SU-DHL-6 (cell line): ENCODE data around the gene SORCS2.

Source experiments
- H2AFZ ChIP-seq: fragments of 200-600 bp; sonication (generic); 2 replicates; pipeline ENCODE4 v1.6.1; 2014; ENCODE audit warnings: low read depth, mild to moderate bottlenecking, moderate library complexity, mixed read lengths, antibody characterized with exemption, low read length; ENCODE audit not compliant: severe bottlenecking
- H3F3A ChIP-seq: fragments of 200-600 bp; shearing (Covaris generic); 2 replicates; pipeline ENCODE4 v1.6.0; 2016; ENCODE audit warnings: antibody characterized with exemption, mild to moderate bottlenecking; ENCODE audit not compliant: insufficient read depth
- H3K27ac ChIP-seq: fragments of 200-600 bp; sonication (generic); 2 replicates; pipeline ENCODE4 v1.5.1; 2016; ENCODE audit warnings: low read depth, mild to moderate bottlenecking, low read length, moderate library complexity, mixed read lengths
- H3K27me3 ChIP-seq: fragments of 200-600 bp; sonication (generic), shearing (Covaris generic); 2 replicates; pipeline ENCODE4 v1.6.0; 2014; ENCODE audit warnings: mild to moderate bottlenecking, low read length
- H3K36me3 ChIP-seq: fragments of 200-600 bp; sonication (generic); 2 replicates; pipeline ENCODE4 v1.6.1; 2014; ENCODE audit warnings: mild to moderate bottlenecking, low read length, mixed read lengths
- H3K4me2 ChIP-seq: fragments of 300-600, 200-600 bp; shearing (Covaris generic), sonication (generic); 2 replicates; pipeline ENCODE4 v1.6.0; 2014; ENCODE audit warnings: low read length, low read depth, mild to moderate bottlenecking; ENCODE audit not compliant: poor library complexity, severe bottlenecking
- H3K4me3 ChIP-seq: fragments of 200-600 bp; sonication (generic); 2 replicates; pipeline ENCODE4 v1.5.1; 2014; ENCODE audit warnings: antibody characterized with exemption, low read length, mild to moderate bottlenecking, mixed read lengths; ENCODE audit not compliant: insufficient read depth, poor library complexity, severe bottlenecking
- H3K79me2 ChIP-seq: fragments of 200-600 bp; sonication (generic); 2 replicates; pipeline ENCODE4 v1.6.1; 2014; ENCODE audit warnings: mild to moderate bottlenecking, low read length, moderate library complexity; ENCODE audit not compliant: insufficient read depth
- H3K9ac ChIP-seq: fragments of 200-600 bp; sonication (generic); 2 replicates; pipeline ENCODE4 v1.7.0; 2014; ENCODE audit warnings: mild to moderate bottlenecking, low read length
- H3K9me2 ChIP-seq: fragments of 200-600 bp; sonication (generic); replicated peaks from 2 replicates; pipeline ENCODE4 v1.6.1; 2014; ENCODE audit warnings: low read length; ENCODE audit not compliant: insufficient read depth
- H3K9me3 ChIP-seq: fragments of 200-600 bp; sonication (generic); 2 replicates; pipeline ENCODE4 v1.6.1; 2014; ENCODE audit warnings: low read length, mixed read lengths; ENCODE audit not compliant: insufficient read depth
- H4K20me1 ChIP-seq: fragments of 200-600 bp; sonication (generic); 2 replicates; pipeline ENCODE4 v1.6.1; 2014; ENCODE audit warnings: low read depth, mild to moderate bottlenecking, antibody characterized with exemption, low read length, moderate library complexity, mixed read lengths
- EZH2phosphoT487 ChIP-seq: fragments of 200-600 bp; sonication (generic), shearing (Covaris generic); conservative IDR thresholded peaks from 2 replicates; pipeline ENCODE4 v1.6.1; 2018; ENCODE audit warnings: mild to moderate bottlenecking, antibody characterized with exemption, low read length, moderate library complexity, mixed read lengths
- TF ChIP-seq, protein P1 (sequence below): fragments of 200-600 bp; sonication (generic); IDR thresholded peaks from one replicate; pipeline ENCODE4 v1.5.1; 2017; ENCODE audit warnings: antibody characterized with exemption, mild to moderate bottlenecking, low read length, moderate library complexity; ENCODE audit not compliant: insufficient read depth, poor library complexity, severe bottlenecking

The SORCS2 gene

DNA sequence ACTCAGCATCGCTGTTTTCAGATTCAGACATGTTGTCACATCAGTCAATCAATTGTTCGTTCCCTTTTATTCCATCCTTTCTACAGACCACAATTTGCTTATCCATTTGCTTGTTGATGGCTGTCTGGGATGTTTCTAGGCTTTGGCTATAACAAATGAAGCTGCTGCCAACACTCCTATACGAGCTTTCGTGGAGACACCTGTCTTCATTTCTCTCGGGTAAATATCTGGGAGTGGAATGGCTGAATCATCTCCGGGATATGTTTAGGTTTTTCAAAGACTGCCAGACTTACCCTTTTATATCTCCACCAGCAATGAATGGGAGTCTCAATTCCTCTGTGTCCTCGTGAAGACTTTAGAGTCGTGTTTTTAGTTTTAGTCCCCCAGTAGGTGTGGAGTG is 118.9 kb downstream of the SORCS2 start:
- Histone ChIP-seq H3F3A (no peaks in the 10 kb centered on the region), H3K9me2 (no peaks in the 10 kb centered on the region), H3K9me3 (no peaks in the 10 kb centered on the region), H3K27me3 (no peaks in the 10 kb centered on the region), H3K79me2 (no peaks in the 10 kb centered on the region), H3K4me2 (no peak overlapping the region), H4K20me1 (no peaks in the 10 kb centered on the region), H3K4me3 (no peak overlapping the region), H3K9ac (no peak overlapping the region), H3K27ac (no peak overlapping the region), H3K36me3 (no peaks in the 10 kb centered on the region), H2AFZ (no peak overlapping the region)
- TF ChIP-seq, protein P1, sequence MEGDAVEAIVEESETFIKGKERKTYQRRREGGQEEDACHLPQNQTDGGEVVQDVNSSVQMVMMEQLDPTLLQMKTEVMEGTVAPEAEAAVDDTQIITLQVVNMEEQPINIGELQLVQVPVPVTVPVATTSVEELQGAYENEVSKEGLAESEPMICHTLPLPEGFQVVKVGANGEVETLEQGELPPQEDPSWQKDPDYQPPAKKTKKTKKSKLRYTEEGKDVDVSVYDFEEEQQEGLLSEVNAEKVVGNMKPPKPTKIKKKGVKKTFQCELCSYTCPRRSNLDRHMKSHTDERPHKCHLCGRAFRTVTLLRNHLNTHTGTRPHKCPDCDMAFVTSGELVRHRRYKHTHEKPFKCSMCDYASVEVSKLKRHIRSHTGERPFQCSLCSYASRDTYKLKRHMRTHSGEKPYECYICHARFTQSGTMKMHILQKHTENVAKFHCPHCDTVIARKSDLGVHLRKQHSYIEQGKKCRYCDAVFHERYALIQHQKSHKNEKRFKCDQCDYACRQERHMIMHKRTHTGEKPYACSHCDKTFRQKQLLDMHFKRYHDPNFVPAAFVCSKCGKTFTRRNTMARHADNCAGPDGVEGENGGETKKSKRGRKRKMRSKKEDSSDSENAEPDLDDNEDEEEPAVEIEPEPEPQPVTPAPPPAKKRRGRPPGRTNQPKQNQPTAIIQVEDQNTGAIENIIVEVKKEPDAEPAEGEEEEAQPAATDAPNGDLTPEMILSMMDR: no peak
- TF ChIP-seq EZH2phosphoT487: no peak

DNA sequence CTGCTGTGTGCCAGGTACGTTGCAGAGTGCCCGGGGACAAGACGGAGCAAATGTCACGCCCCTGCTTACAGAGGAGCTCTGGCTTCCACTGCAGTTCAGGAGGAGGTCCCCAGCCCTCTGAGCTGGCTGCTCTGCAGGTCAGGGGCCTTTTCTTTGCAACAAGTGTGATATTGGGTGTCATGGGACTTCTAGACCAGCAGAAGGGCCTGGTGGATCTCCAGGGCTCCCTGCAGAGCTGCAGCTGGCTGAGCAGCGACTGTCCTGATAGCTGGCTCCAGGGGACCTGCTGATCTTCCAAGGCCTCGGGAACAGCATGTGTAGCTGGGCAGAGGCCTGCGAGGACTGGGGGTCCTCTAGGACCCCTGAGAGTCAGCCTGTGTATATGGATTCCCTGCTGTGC is 120.4 kb downstream of the SORCS2 start:
- Histone ChIP-seq H3K4me3 (no peak overlapping the region), H3K27me3 (no peaks in the 10 kb centered on the region), H3K79me2 (no peaks in the 10 kb centered on the region), H3K27ac (no peak overlapping the region), H3F3A (no peaks in the 10 kb centered on the region), H3K9ac (no peak overlapping the region), H4K20me1 (no peaks in the 10 kb centered on the region), H3K4me2 (no peak overlapping the region), H3K9me2 (no peaks in the 10 kb centered on the region), H3K9me3 (no peaks in the 10 kb centered on the region), H3K36me3 (no peaks in the 10 kb centered on the region), H2AFZ (no peak overlapping the region)
- TF ChIP-seq, protein P1: no peak
- no peak for TF ChIP-seq EZH2phosphoT487

DNA sequence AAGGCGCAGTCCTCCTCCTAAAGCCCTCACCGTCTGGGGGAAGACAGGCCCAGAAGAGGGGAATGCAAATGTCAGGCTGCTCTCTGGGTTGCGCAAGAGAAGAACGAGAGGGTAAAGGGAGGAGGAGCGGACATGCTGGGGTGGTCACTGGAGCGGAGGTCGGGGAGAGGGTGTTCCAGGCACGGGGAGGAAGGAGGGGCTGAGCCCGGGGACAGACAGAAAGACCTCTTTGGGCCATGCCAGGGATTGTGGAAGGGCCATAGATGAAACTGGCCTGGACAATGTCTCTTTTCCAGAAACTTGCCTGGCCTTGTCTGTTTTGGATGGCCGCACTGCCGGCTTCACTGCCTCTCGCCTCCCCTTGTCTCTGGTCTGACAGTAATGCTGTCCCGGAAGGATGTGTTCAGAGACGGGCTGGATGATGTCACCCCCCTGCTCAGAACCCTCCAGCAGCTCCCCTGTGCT is 121.0 kb downstream of the SORCS2 start:
- Histone ChIP-seq H3K27me3 (no peaks in the 10 kb centered on the region), H4K20me1 (no peaks in the 10 kb centered on the region), H3K9me2 (no peaks in the 10 kb centered on the region), H3K36me3 (no peaks in the 10 kb centered on the region), H3F3A (no peaks in the 10 kb centered on the region), H2AFZ (no peak overlapping the region), H3K27ac (no peak overlapping the region), H3K4me2 (no peak overlapping the region), H3K4me3 (no peak overlapping the region), H3K9me3 (no peaks in the 10 kb centered on the region), H3K9ac (no peak overlapping the region), H3K79me2 (no peaks in the 10 kb centered on the region)
- no peak for TF ChIP-seq EZH2phosphoT487
- TF ChIP-seq, protein P1: no peak
